Naive thymus-derived CD8-positive, alpha-beta T cell (primary cell): ENCODE measurements around the gene ALG3. TPM values are rescaled to one million over a fixed set of nuclear protein-coding genes. Genes with fewer than 3 reads are reported as not detected.
A peak's percentile ranks its signal among the peaks of the same experiment; 100 is the strongest.

Source experiments
- ATAC-seq, 2 donors: fragments of 150-1000 bp; cut with Tn5 transposase in 1 of 2; sonication (Bioruptor Pico), chemical (Tn5 transposase) in 1 of 2; 1 replicate in 1 of 2; 2 replicates in 1 of 2; pipeline ENCODE4 v1.10.0; 2021; ENCODE audit warnings: mild to moderate bottlenecking in 2 of 2, moderate library complexity in 2 of 2
- POLR2A ChIA-PET: fragments of 350-600 bp; sonication (Branson Sonifier 250); formaldehyde crosslinking; loops from one replicate; lab custom pipeline; 2021; ENCODE audit warnings: antibody characterized with exemption; lab: Charles Lee
- DNase-seq, 10 donors: peaks; one replicate each; pipeline versions ENCODE4 v3.0.0 to v3.0.0-alpha.2; 2020 to 2022
- H3K27ac Mint-ChIP-seq, 10 donors: one replicate each; pipeline ENCODE4 v1.8.0; 2020 to 2022; ENCODE audit warnings: mild to moderate bottlenecking in 10 of 10, mixed read lengths in 10 of 10, moderate library complexity in 4 of 10, inconsistent platforms in 1 of 10
- H3K27me3 Mint-ChIP-seq, 5 donors: one replicate each; pipeline ENCODE4 v1.8.0; 2021 to 2022; ENCODE audit warnings: mixed read lengths in 5 of 5
- H3K36me3 Mint-ChIP-seq, 3 donors: one replicate each; pipeline ENCODE4 v1.8.0; 2020 to 2022; ENCODE audit warnings: mixed read lengths in 3 of 3, mild to moderate bottlenecking in 2 of 3, inconsistent platforms in 1 of 3
- H3K4me1 Mint-ChIP-seq, 4 donors: one replicate each; pipeline ENCODE4 v1.8.0; 2021 to 2022; ENCODE audit warnings: mixed read lengths in 4 of 4
- H3K4me3 Mint-ChIP-seq, 10 donors: one replicate each; pipeline ENCODE4 v1.8.0; 2020 to 2022; ENCODE audit warnings: mild to moderate bottlenecking in 10 of 10, mixed read lengths in 10 of 10, moderate library complexity in 6 of 10, inconsistent platforms in 1 of 10
- H3K9me3 Mint-ChIP-seq, 9 donors: one replicate each; pipeline ENCODE4 v1.8.0; 2020 to 2022; ENCODE audit warnings: mixed read lengths in 9 of 9, mild to moderate bottlenecking in 3 of 9, inconsistent platforms in 1 of 9, moderate library complexity in 1 of 9
- polyA plus RNA-seq, 3 donors: library from polyadenylated mRNA; unstranded; fragments of 300-500 nt; fragmentation: Illumina TruSeq; gene quantifications; one replicate each; pipeline ENCODE4 v1.2.3, GENCODE V29; 2021
- total RNA-seq, 8 experiments: library from RNA in 2 of 8; stranded (reverse) in 2 of 8; gene quantifications; one replicate each; pipeline ENCODE4 v1.2.3 and lab custom pipeline; 2021 to 2026

Gene ALG3
- total RNA-seq (10 to 100 TPM; 37.7 to 45.3 TPM), polyA plus RNA-seq (10 to 100 TPM; 47.6 to 68.6 (median 49.8) TPM), total RNA-seq (lab: John Stamatoyannopoulos, UW) (10.0 to 43.4 (median 16.6) reads per million in 6 experiments)

DNA sequence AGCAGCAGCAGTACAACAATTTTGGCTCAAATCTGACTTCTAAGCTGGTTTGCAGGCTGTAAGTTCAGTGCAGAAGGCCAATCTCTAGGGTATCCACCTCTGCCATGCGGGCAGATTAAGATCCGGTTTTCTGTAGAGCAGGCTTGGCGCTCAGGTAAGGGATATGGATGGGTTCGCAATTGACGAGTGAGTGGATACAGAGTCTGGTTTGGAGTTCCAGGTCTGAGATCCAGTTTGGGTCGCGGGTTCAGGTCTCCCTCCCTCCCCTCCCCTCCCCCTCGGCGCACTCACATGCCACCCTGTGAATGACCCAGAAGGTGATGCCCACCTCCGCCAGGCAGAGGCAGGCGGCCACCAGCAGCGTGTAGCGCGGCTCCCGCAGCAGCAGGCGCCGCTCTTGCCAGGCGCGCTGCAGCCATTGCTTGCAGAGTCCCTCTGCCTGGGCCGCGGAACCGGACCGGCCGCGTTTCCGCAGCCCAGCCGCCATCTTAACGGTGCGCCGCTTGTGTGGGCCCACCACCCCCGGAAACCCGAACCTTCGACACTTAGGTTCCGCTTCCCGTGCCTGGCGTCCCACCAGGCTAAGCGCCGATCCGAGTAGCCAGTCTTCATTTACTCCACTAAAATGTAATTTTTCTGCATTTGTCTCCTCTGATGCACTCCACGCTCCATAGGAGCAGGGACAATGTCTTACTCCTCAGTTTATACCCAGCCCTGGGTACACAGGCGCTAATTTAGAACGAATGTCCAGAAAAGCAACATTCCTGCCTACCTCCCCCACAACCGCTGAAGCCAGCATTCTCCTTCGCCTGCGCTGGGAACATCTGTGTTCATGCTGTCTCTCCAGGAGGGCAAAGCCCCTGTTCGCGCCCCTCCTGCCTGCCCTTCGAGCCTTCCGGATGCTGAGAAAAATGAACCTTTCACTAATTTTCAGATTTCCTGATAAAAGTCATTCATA, at the start of gene ALG3:
Gene ALG3 (minus strand): TSS at position 509 of the 958 bp plus-strand sequence. CDS start 22 bp downstream, at position 487.
- Mint-ChIP-seq H3K27me3 (no peaks in the 10 kb centered on the region), H3K9me3 (no peaks in the 10 kb centered on the region), H3K36me3 (peaks cover 0 to 23% (median 0%) of the 10 kb centered on the region in 3 donors), H3K4me1 (peaks cover 15 to 28% (median 21%) of the 10 kb centered on the region in 4 donors), H3K27ac (peak within 1 kb of the TSS; percentile 93 to 98 (median 96)), H3K4me3 (peak within 1 kb of the TSS; percentile 94 to 100 (median 96))
- ATAC-seq (peak; percentile 43 to 47), DNase-seq (peak; percentile 68 to 91 (median 85))
- POLR2A ChIA-PET, result interaction anchor here (1.2 kb wide), 1 partner anchor 114 kb away, joined by 17 read pairs; the partner anchor contains the start of gene EIF2B5

DNA sequence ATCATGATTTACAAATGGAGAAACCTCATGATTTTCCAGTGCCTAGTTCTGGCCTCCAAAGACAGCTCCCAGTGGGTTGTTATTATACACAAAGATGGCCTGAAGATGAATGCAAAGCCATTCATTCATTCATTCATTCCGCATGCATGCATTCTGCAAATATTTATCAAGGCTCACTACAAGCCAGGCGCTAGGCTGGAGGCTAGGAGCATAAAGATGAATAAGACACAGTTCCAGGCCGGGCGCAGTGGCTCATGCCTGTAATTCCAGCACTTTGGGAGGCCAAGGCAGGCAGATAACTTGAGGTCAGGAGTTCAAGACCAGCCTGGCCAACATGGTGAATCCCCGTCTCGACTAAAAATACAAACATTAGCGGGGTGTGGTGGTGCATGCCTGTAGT, 47.9 kb upstream of the ALG3 start:
- Mint-ChIP-seq H3K27me3 (no peaks in the 10 kb centered on the region), H3K4me1 (peaks cover 11 to 24% (median 18%) of the 10 kb centered on the region in 4 donors), H3K4me3 (peak overlapping the region in 4 of 10 donors; percentile 10 to 53 (median 42)), H3K27ac (peak overlapping the region in 1 of 10 donors; percentile 67), H3K9me3 (no peaks in the 10 kb centered on the region), H3K36me3 (peaks cover 0 to 14% (median 3%) of the 10 kb centered on the region in 3 donors)
- ATAC-seq, result no peak
- POLR2A ChIA-PET, result interaction anchor here (0.7 kb wide), 1 partner anchor 65 kb away, joined by 5 read pairs; the partner anchor contains the start of genes CLCN2 and POLR2H
- no peak for DNase-seq

DNA sequence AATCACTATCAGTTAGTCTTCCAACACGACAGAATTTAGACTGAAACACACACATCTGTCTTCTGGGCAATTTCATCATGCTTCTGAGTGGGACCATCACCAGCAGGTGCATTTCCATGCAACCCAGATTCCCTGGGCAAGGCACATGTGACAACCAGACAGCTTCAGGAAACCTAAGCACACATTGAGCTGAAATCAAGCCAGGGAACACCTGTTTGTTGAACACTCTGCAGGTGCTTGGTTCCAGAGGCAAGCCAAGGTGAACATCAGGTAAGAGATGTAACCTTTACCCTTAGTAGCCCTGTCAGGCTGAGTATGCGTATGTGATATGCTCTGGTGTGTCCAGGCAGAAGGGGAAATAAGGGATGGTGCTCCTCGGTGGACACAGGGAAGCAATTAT, 47.0 kb upstream of the ALG3 start:
- H3K9me3 Mint-ChIP-seq, result no peaks in the 10 kb centered on the region
- DNase-seq (no peak), ATAC-seq (no peak)
- POLR2A ChIA-PET, result no interaction called here
- peaks cover 8 to 20% (median 15%) of the 10 kb centered on the region in 4 donors for H3K4me1 Mint-ChIP-seq
- H3K27ac Mint-ChIP-seq, result peak overlapping the region in 1 of 10 donors; percentile 60
- peaks cover 0 to 6% (median 0%) of the 10 kb centered on the region in 3 donors for H3K36me3 Mint-ChIP-seq
- H3K27me3 Mint-ChIP-seq, result peaks cover 0 to 2% (median 0%) of the 10 kb centered on the region in 5 donors
- H3K4me3 Mint-ChIP-seq, result no peak overlapping the region

DNA sequence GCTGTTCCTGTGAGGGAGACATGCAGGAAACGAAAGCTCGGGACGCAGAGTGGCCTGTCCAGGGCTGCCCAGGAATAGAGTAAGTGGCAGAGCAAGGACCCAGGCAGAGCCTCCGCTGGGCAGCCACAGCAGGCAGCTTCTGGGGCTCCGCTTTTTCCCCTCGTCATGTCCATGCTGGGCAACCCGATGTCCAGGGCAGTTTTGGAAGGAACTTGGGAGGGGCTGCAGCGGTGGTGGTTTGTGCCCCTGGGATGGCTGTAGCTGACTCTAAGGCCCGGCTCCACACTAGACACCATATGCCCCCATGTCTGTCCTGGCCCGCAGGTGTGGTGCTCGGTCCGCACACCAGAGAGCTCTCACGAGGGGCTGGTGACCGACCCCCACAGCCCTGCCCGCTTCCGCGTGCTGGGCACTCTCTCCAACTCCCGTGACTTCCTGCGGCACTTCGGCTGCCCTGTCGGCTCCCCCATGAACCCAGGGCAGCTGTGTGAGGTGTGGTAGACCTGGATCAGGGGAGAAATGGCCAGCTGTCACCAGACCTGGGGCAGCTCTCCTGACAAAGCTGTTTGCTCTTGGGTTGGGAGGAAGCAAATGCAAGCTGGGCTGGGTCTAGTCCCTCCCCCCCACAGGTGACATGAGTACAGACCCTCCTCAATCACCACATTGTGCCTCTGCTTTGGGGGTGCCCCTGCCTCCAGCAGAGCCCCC, 43.1 kb upstream of the ALG3 start:
- Mint-ChIP-seq H3K4me1 (no peaks in the 10 kb centered on the region), H3K27me3 (peaks cover 1 to 16% (median 4%) of the 10 kb centered on the region in 5 donors), H3K27ac (no peak overlapping the region), H3K9me3 (no peaks in the 10 kb centered on the region), H3K4me3 (no peak overlapping the region), H3K36me3 (no peaks in the 10 kb centered on the region)
- POLR2A ChIA-PET, result no interaction called here
- DNase-seq, result no peak
- ATAC-seq, result no peak

DNA sequence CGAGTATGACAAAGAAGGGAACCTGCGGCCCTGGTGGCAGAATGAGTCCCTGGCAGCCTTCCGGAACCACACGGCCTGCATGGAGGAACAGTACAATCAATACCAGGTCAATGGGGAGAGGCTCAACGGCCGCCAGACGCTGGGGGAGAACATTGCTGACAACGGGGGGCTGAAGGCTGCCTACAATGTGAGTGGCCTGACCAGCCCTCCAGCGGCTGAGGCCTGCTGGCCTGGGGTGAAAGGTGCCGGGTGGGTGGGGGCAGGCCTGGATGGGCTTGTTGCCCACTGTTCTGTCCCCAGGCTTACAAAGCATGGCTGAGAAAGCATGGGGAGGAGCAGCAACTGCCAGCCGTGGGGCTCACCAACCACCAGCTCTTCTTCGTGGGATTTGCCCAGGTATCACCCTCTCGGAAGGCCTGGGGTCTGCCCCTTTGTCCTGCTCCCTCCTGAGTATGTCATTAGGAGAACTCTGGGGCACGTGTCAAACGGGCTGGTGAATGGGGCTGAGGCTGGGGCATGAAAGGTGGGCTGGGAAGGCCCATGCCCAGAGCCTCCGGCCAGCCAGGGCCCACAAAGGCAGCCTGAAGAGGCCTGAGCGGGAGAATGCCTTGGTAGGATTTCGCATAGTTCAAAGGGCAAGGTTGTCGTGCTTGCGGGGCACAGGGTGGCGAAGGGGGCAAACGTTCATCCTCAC, 42.4 kb upstream of the ALG3 start:
- POLR2A ChIA-PET, result no interaction called here
- ATAC-seq, result no peak
- no peak for DNase-seq
- H3K27me3 Mint-ChIP-seq, result peaks cover 3 to 21% (median 10%) of the 10 kb centered on the region in 5 donors
- H3K27ac Mint-ChIP-seq, result no peak overlapping the region
- no peaks in the 10 kb centered on the region for H3K36me3 Mint-ChIP-seq
- H3K4me3 Mint-ChIP-seq, result no peak overlapping the region
- no peaks in the 10 kb centered on the region for H3K4me1 Mint-ChIP-seq
- no peaks in the 10 kb centered on the region for H3K9me3 Mint-ChIP-seq

DNA sequence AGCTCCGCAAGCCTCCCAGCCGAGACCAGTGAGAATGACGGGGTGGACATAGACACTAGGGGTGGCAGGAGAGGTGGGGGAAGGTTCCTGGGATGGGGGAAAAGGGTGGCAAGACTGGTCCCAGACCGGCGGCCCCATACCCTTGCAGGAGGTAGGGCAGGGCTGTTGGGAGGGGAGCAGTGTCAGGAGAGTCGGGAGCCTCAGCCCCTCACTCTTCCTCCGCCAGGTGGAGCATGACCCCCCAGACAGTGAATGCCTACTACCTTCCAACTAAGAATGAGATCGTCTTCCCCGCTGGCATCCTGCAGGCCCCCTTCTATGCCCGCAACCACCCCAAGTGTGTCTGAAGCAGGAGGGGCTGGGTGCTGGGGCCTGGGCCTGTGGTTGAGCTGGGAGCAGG, 41.6 kb upstream of the ALG3 start:
- no peak overlapping the region for H3K4me3 Mint-ChIP-seq

DNA sequence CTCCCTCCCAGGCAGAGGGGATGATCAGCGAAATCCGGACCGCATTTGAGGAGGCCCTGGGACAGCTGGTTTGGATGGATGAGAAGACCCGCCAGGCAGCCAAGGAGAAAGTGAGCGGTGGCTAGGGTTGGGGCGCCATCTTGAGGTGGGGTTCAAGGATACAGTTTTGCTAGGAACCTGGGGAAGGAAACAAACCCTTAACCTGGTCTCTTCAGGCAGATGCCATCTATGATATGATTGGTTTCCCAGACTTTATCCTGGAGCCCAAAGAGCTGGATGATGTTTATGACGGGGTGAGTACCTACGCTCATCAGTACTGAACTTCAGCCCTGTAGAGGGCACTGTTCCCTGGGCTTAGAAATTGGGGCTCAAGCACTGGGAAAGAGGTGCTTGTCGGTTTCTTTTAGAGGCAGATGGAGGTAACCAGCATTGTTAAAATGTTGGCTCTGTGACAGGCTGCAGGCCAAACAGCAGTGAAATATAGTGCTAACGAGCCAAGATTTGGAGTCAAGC, 40.7 kb upstream of the ALG3 start:
- Mint-ChIP-seq H3K27ac (peak overlapping the region in 1 of 10 donors; percentile 22), H3K27me3 (peaks cover 12 to 33% (median 18%) of the 10 kb centered on the region in 5 donors), H3K36me3 (no peaks in the 10 kb centered on the region), H3K4me1 (no peaks in the 10 kb centered on the region), H3K4me3 (no peak overlapping the region), H3K9me3 (no peaks in the 10 kb centered on the region)
- POLR2A ChIA-PET, result no interaction called here
- DNase-seq, result peak; percentile 12 to 67 (median 46)
- ATAC-seq, result peak; percentile 53 to 80

More for the DNA sequence above, 41.6 kb upstream of the ALG3 start:
- POLR2A ChIA-PET, result no interaction called here
- ATAC-seq, result no peak
- peaks cover 11 to 28% (median 18%) of the 10 kb centered on the region in 5 donors for H3K27me3 Mint-ChIP-seq
- H3K9me3 Mint-ChIP-seq, result no peaks in the 10 kb centered on the region
- no peak overlapping the region for H3K27ac Mint-ChIP-seq
- no peaks in the 10 kb centered on the region for H3K36me3 Mint-ChIP-seq
- no peak for DNase-seq
- no peaks in the 10 kb centered on the region for H3K4me1 Mint-ChIP-seq

DNA sequence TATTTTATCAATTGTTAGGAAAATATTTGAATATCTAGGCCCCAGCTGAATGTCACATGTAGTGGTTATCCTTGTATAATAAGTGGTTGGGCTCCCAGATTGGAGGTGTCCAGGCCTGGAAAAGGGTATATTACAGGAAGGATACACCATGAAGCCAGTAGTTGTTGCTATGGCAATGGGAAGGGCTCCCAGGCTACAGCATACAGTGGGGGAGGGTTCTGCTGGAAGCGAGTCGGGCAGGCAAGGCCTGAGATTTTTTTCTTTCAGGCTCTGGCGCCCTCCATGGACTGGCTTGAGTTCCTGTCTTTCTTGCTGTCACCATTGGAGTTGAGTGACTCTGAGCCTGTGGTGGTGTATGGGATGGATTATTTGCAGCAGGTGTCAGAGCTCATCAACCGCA, 35.9 kb upstream of the ALG3 start:
- POLR2A ChIA-PET, result no interaction called here
- Mint-ChIP-seq H3K4me1 (no peaks in the 10 kb centered on the region), H3K9me3 (no peaks in the 10 kb centered on the region), H3K27me3 (peaks cover 12 to 34% (median 18%) of the 10 kb centered on the region in 5 donors), H3K27ac (peak overlapping the region in 1 of 10 donors; percentile 68), H3K36me3 (no peaks in the 10 kb centered on the region), H3K4me3 (no peak overlapping the region)
- DNase-seq (peak in 2 of 10 donors; percentile 9 to 12), ATAC-seq (peak in 1 of 2 donors; percentile 39)

DNA sequence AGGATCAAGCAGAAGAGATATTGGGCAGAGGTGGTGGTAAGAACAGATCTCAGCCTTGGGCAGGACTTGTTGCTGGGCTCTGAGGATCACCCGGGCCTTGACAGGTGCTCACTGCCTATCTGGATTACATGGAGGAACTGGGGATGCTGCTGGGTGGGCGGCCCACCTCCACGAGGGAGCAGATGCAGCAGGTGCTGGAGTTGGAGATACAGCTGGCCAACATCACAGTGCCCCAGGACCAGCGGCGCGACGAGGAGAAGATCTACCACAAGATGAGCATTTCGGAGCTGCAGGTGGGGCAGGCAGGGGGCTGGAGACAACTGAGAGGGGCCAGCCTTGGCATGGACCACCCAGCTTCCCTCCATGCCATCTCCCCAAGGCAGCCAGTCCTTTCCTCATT, 34.9 kb upstream of the ALG3 start:
- no peak for DNase-seq
- POLR2A ChIA-PET, result no interaction called here
- ATAC-seq, result no peak
- no peaks in the 10 kb centered on the region for H3K36me3 Mint-ChIP-seq
- H3K4me3 Mint-ChIP-seq, result no peak overlapping the region
- H3K27ac Mint-ChIP-seq, result no peak overlapping the region
- no peaks in the 10 kb centered on the region for H3K9me3 Mint-ChIP-seq
- H3K27me3 Mint-ChIP-seq, result peaks cover 13 to 34% (median 18%) of the 10 kb centered on the region in 5 donors
- no peaks in the 10 kb centered on the region for H3K4me1 Mint-ChIP-seq

DNA sequence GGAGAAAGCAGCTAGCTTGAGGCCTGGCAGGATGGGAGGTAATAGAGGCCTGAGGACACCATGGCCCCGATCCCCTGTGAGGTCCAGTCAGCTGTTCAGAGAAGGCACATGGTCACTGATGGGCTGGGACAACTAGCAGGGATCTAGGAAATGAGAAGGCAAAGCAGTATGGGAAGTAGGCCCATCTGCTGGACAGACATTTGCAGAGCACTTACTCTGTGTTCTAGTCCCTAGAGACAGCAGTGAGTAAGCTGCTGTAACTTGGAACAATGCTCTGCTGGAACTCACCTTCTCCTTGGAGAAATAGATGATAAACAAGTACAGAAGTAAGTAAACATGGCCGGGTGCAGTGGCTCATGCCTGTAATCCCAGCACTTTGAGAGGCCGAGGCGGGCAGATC, 34.2 kb upstream of the ALG3 start:
- peaks cover 15 to 39% (median 21%) of the 10 kb centered on the region in 5 donors for H3K27me3 Mint-ChIP-seq
- no peaks in the 10 kb centered on the region for H3K4me1 Mint-ChIP-seq
- no peak for ATAC-seq
- no peak overlapping the region for H3K27ac Mint-ChIP-seq
- POLR2A ChIA-PET, result no interaction called here
- H3K4me3 Mint-ChIP-seq, result no peak overlapping the region
- H3K36me3 Mint-ChIP-seq, result no peaks in the 10 kb centered on the region
- H3K9me3 Mint-ChIP-seq, result no peaks in the 10 kb centered on the region
- DNase-seq, result no peak

DNA sequence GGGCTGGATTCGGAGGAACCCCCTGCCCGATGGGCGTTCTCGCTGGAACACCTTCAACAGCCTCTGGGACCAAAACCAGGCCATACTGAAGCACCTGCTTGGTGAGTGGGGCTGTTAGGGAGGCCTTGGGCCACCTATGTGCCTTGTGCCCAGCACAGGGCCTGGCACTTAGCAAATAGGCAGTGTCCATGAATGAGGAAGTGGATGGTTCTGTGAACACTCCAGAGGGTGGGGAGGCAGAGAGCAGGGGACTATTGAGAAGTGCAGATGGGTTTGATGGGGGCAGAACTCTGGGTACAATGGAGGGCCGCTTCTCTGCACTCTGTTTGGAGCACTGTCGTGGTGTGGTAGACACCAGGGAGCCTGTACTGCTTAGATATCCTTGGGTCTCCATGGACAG, 28.6 kb upstream of the ALG3 start:
- peaks cover 0 to 7% (median 0%) of the 10 kb centered on the region in 3 donors for H3K36me3 Mint-ChIP-seq
- H3K9me3 Mint-ChIP-seq, result peaks cover 0 to 2% (median 0%) of the 10 kb centered on the region in 9 donors
- H3K4me1 Mint-ChIP-seq, result peaks cover 4 to 7% (median 6%) of the 10 kb centered on the region in 4 donors
- no peak overlapping the region for H3K4me3 Mint-ChIP-seq
- ATAC-seq, result no peak
- no peak for DNase-seq
- peaks cover 20 to 52% (median 41%) of the 10 kb centered on the region in 5 donors for H3K27me3 Mint-ChIP-seq
- POLR2A ChIA-PET, result no interaction called here
- H3K27ac Mint-ChIP-seq, result no peak overlapping the region
